Measurements from ENCODE around the gene CPLX4. TPM values are rescaled to one million over a fixed set of nuclear protein-coding genes. Genes with fewer than 3 reads are reported as not detected.
"Not testable (repeated sequence)": the region's sequence is repeated elsewhere in the genome, so short reads cannot be mapped to it uniquely, and the experiment has no call there.

The CPLX4 gene
- total RNA-seq, 2 experiments from 2014 or later = not detected

DNA sequence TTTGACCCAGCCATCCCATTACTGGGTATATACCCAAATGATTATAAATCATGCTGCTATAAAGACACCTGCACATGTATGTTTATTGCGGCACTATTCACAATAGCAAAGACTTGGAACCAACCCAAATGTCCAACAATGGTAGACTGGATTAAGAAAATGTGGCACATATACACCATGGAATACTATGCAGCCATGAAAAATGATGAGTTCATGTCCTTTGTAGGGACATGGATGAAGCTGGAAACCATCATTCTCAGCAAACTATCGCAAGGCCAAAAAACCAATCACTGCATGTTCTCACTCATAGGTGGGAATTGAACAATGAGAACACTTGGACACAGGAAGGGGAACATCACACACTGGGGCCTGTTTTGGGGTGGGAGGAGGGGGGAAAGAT is 56.2 kb downstream of the CPLX4 start:
- DNase-seq; H3K27ac Mint-ChIP-seq; CTCF ChIA-PET; H3K9me3 Mint-ChIP-seq; H3K4me1 Mint-ChIP-seq (ENCODE audit: low read depth); H3K4me3 Mint-ChIP-seq; H3K36me3 Mint-ChIP-seq (ENCODE audit: low read depth); intact Hi-C loops (cut with micrococcal nuclease): not testable (repeated sequence)
- H3K27me3 Mint-ChIP-seq (ENCODE audit: low read depth) = peaks cover 64% of the 10 kb centered on the region

DNA sequence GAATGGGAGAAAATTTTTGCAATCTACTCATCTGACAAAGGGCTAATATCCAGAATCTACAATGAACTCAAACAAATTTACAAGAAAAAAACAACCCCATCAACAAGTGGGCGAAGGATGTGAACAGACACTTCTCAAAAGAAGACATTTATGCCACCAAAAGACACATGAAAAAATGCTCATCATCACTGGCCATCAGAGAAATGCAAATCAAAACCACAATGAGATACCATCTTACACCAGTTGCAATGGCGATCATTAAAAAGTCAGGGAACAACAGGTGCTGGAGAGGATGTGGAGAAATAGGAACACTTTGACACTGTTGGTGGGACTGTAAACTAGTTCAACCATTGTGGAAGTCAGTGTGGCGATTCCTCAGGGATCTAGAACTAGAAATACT is 56.6 kb downstream of the CPLX4 start:
- H3K36me3 Mint-ChIP-seq (ENCODE audit: low read depth); CTCF ChIA-PET; H3K4me1 Mint-ChIP-seq (ENCODE audit: low read depth); H3K4me3 Mint-ChIP-seq; DNase-seq; H3K27ac Mint-ChIP-seq; H3K9me3 Mint-ChIP-seq; intact Hi-C loops (cut with micrococcal nuclease): not testable (repeated sequence)
- peaks cover 61% of the 10 kb centered on the region for H3K27me3 Mint-ChIP-seq (ENCODE audit: low read depth)

- CTCF ChIA-PET; DNase-seq; H3K36me3 Mint-ChIP-seq (ENCODE audit: low read depth); intact Hi-C loops (cut with micrococcal nuclease); H3K9me3 Mint-ChIP-seq; H3K4me1 Mint-ChIP-seq (ENCODE audit: low read depth); H3K27ac Mint-ChIP-seq; H3K4me3 Mint-ChIP-seq: not testable (repeated sequence)
- H3K27me3 Mint-ChIP-seq (ENCODE audit: low read depth) = peaks cover 36% of the 10 kb centered on the region
Measured at GRCh38 chr18:59255491-59255890, 63.0 kb downstream of the CPLX4 start.

DNA sequence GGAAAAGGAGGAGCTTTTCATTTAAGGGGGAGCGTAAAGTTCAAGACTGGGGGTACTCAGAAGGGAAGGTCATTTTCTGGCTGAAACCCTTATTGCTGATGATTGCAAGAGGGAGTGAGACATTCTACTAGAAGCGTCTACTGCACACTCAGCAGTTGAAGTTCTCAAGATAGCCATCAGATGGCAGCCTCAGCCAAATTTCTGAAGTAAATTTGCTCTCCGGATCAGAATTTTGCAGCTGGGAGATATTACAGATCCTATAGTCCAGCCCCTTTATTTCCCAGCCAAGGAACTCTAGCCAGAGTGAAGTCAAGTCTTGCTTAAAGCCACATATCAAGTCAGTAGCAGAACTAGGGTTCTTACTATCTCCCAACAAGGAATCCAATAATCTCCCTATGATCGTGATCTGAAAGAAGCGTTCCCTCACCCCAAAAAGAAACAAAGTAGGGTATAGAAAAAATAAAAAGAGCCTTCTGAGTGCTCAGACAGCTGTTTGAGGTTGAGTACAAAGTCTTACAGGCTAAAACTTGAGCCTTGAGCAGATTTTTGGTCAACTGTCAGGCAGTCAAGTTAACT is 69.2 kb downstream of the CPLX4 start:
- no peak overlapping the region for H3K4me3 Mint-ChIP-seq
- no peaks in the 10 kb centered on the region for H3K9me3 Mint-ChIP-seq
- no peaks in the 10 kb centered on the region for H3K36me3 Mint-ChIP-seq (ENCODE audit: low read depth)
- H3K27ac Mint-ChIP-seq = no peak overlapping the region
- H3K4me1 Mint-ChIP-seq (ENCODE audit: low read depth) = no peaks in the 10 kb centered on the region
- CTCF ChIA-PET = interaction anchor here (0.7 to 3.1 kb wide), 19 partner anchors 9 to 164 kb away, joined by 3 to 61 read pairs (median 4); no protein-coding TSS in a partner anchor
- peaks cover 54% of the 10 kb centered on the region for H3K27me3 Mint-ChIP-seq (ENCODE audit: low read depth)
- DNase-seq = peak; percentile 66
- intact Hi-C loops (cut with micrococcal nuclease) = loop anchor here (1.0 to 2.0 kb wide), 3 partner anchors 24 to 154 kb away; partner anchors contain the start of gene RAX

- no peak overlapping the region for H3K27ac Mint-ChIP-seq
- no peaks in the 10 kb centered on the region for H3K9me3 Mint-ChIP-seq
- no peaks in the 10 kb centered on the region for H3K36me3 Mint-ChIP-seq (ENCODE audit: low read depth)
- intact Hi-C loops (cut with micrococcal nuclease) = no loop called here
- no peaks in the 10 kb centered on the region for H3K4me1 Mint-ChIP-seq (ENCODE audit: low read depth)
- no peak overlapping the region for H3K4me3 Mint-ChIP-seq
- peaks cover 54% of the 10 kb centered on the region for H3K27me3 Mint-ChIP-seq (ENCODE audit: low read depth)
- no peak for DNase-seq
- CTCF ChIA-PET = interaction anchor here (1.4 to 3.1 kb wide), 2 partner anchors 62 to 156 kb away, joined by 4 to 22 read pairs; no protein-coding TSS in a partner anchor
Measured at GRCh38 chr18:59246796-59247195, 71.7 kb downstream of the CPLX4 start.

Other genes with a start within 250 kb of the CPLX4 start
- 10 to 100 TPM; 45.0 to 46.7 TPM for gene SEC11C, start 178.8 kb downstream of the CPLX4 start, total RNA-seq
- gene GRP, start 98.5 kb downstream of the CPLX4 start, total RNA-seq = not detected
- gene RAX, start 45.2 kb downstream of the CPLX4 start, total RNA-seq = not detected
- gene LMAN1, start 40.6 kb upstream of the CPLX4 start, total RNA-seq = 100 to 1,000 TPM; 146 to 151 TPM